ENCODE data around the gene QPCTL. TPM values are rescaled to one million over a fixed set of nuclear protein-coding genes. Genes with fewer than 3 reads are reported as not detected.

QPCTL gene
- polyA plus RNA-seq, 1 experiment, result 6.7 TPM

DNA sequence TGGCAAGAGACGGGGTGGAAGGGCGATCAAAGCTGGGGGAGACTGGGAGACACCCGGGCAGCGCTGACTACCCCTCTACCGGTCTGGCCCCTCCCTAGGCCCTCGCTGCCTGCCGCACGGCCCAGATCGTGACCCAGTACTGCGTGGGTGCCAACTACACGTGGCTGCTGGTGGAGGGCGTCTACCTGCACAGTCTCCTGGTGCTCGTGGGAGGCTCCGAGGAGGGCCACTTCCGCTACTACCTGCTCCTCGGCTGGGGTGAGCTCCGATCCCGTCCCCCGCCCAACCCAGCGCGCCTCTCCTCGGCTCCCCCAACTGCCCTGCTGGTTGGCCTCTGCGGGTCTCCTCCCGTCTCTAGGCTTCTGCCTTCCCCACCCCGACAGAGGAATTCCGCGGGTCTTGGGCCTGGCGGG lies 15.6 kb upstream of the QPCTL start:
- Histone ChIP-seq H3K27me3 (ENCODE audit: control insufficient read depth, insufficient read depth, low read length) (peaks cover 6% of the 10 kb centered on the region), H3K9me3 (ENCODE audit: control insufficient read depth, insufficient read depth, low read length) (no peaks in the 10 kb centered on the region; the same call in 1 of the 2 replicates), H3K4me3 (ENCODE audit: low read depth, low read length) (peak overlapping the region; percentile 20; the same call in 1 of the 2 replicates), H3K27ac (ENCODE audit: low read depth, low read length) (no peak overlapping the region)
- no peak for DNase-seq (ENCODE audit: low read depth, low spot score)
- TF ChIP-seq CTCF (IDR thresholded peaks at IDR 0.05; ENCODE audit: low read depth, low read length), result no peak
- ChIA-PET POLR2A (interaction anchor here (0.6 to 1.1 kb wide), 2 partner anchors 15 to 34 kb away, joined by 3 to 5 read pairs; partner anchors contain the start of gene SNRPD2), CTCF (interaction anchor here (0.6 to 1.3 kb wide), 5 partner anchors 15 to 122 kb away, joined by 3 to 4 read pairs (median 3); partner anchors contain the start of gene SNRPD2)

- Histone ChIP-seq H3K9me3 (ENCODE audit: control insufficient read depth, insufficient read depth, low read length) (no peaks in the 10 kb centered on the region; the same call in 1 of the 2 replicates), H3K4me3 (ENCODE audit: low read depth, low read length) (peak overlapping the region; percentile 40), H3K27me3 (ENCODE audit: control insufficient read depth, insufficient read depth, low read length) (peaks cover 6% of the 10 kb centered on the region), H3K27ac (ENCODE audit: low read depth, low read length) (no peak overlapping the region)
- no peak for DNase-seq (ENCODE audit: low read depth, low spot score)
- CTCF ChIA-PET, result interaction anchor here (0.6 to 1.3 kb wide), 4 partner anchors 16 to 35 kb away, joined by 3 read pairs; no protein-coding TSS in a partner anchor
- POLR2A ChIA-PET, result interaction anchor here (0.6 to 1.1 kb wide), 3 partner anchors 14 to 35 kb away, joined by 3 to 5 read pairs (median 4); partner anchors contain the start of genes QPCTL and SNRPD2
- TF ChIP-seq CTCF (IDR thresholded peaks at IDR 0.05; ENCODE audit: low read depth, low read length), result no peak
Observed at GRCh38 chr19:45677351-45678230, 14.9 kb upstream of the QPCTL start.

- ChIA-PET CTCF (interaction anchor here (0.8 to 4.0 kb wide), 7 partner anchors 11 to 196 kb away, joined by 3 to 26 read pairs (median 6); partner anchors contain the start of genes QPCTL and SNRPD2), POLR2A (no interaction called here)
- H3K4me3 ChIP-seq (ENCODE audit: low read depth, low read length), result peak overlapping the region; percentile 40; the same call in 1 of the 2 replicates
- peak; percentile 92 for TF ChIP-seq CTCF (IDR thresholded peaks at IDR 0.05; ENCODE audit: low read depth, low read length)
- no peaks in the 10 kb centered on the region; the same call in 1 of the 2 replicates for H3K9me3 ChIP-seq (ENCODE audit: control insufficient read depth, insufficient read depth, low read length)
- H3K27me3 ChIP-seq (ENCODE audit: control insufficient read depth, insufficient read depth, low read length), result peaks cover 3% of the 10 kb centered on the region
- H3K27ac ChIP-seq (ENCODE audit: low read depth, low read length), result no peak overlapping the region
- no peak for DNase-seq (ENCODE audit: low read depth, low spot score)
Observed at GRCh38 chr19:45681391-45682015, 11.0 kb upstream of the QPCTL start.

- Histone ChIP-seq H3K27me3 (ENCODE audit: control insufficient read depth, insufficient read depth, low read length) (peaks cover 3% of the 10 kb centered on the region), H3K27ac (ENCODE audit: low read depth, low read length) (no peak overlapping the region), H3K4me3 (ENCODE audit: low read depth, low read length) (no peak overlapping the region), H3K9me3 (ENCODE audit: control insufficient read depth, insufficient read depth, low read length) (no peaks in the 10 kb centered on the region)
- CTCF ChIA-PET, result interaction anchor here (0.6 to 4.0 kb wide), 3 partner anchors 11 to 88 kb away, joined by 4 to 26 read pairs (median 6); partner anchors contain the start of genes QPCTL and SNRPD2
- POLR2A ChIA-PET, result interaction anchor here (0.6 kb wide), 1 partner anchor 158 kb away, joined by 3 read pairs; no protein-coding TSS in a partner anchor
- no peak for TF ChIP-seq CTCF (IDR thresholded peaks at IDR 0.05; ENCODE audit: low read depth, low read length)
- no peak for DNase-seq (ENCODE audit: low read depth, low spot score)
Observed at GRCh38 chr19:45682117-45682516, 10.3 kb upstream of the QPCTL start.
